ENCODE data around the gene BMP7. TPM values are rescaled to one million over a fixed set of nuclear protein-coding genes. Genes with fewer than 3 reads are reported as not detected.
A peak's percentile ranks its signal among the peaks of the same experiment; 100 is the strongest.

BMP7 gene
- total and polyA plus RNA-seq, 2 of the 13 experiments (the other 11 are each of a cell fraction or from before 2014, with no cell fraction given): not detected

- no peak overlapping the region for H3K4me2 ChIP-seq (ENCODE audit: low read depth, low read length)
- intact Hi-C loops (cut with micrococcal nuclease; ENCODE audit: unreplicated experiment) (loop anchor here (5.0 kb wide), 1 partner anchor 87 kb away; no protein-coding TSS in a partner anchor), in situ Hi-C loops (cut with HindIII; ENCODE audit: extremely low pct_ligation_motif_present, low pct_unique_long_range_greater_than_20kb) (no loop called here)
- no peak overlapping the region for H3K4me3 ChIP-seq (replicated peaks in 1 of 3; ENCODE audit: insufficient read depth in 1 of 3, low read depth in 2 of 3, low read length in 3 of 3)
- H3K79me2 ChIP-seq (ENCODE audit: insufficient read depth, low read length): no peaks in the 10 kb centered on the region
- peaks cover 12 to 87% of the 10 kb centered on the region in 2 experiments for H3K27me3 ChIP-seq (ENCODE audit: control insufficient read depth in 1 of 2, insufficient read depth in 2 of 2, low read length in 2 of 2)
- WGBS (ENCODE audit: low lambda C conversion rate): 30% methylated on average over 23 of the region's 23 CpGs
- no peaks in the 10 kb centered on the region for H3K36me3 ChIP-seq (replicated peaks in 1 of 2; ENCODE audit: control insufficient read depth in 1 of 2, insufficient read depth in 2 of 2, low read length in 2 of 2)
- H3K9me3 ChIP-seq (ENCODE audit: low read length): no peaks in the 10 kb centered on the region
- H2AFZ ChIP-seq (ENCODE audit: low read length): no peak overlapping the region
- peaks cover 23% of the 10 kb centered on the region for H3K4me1 ChIP-seq (ENCODE audit: insufficient read depth, low read length)
- DNase-seq (ENCODE audit: low spot score) (no peak), FAIRE-seq (no peak), ATAC-seq (no peak)
- ChIA-PET CTCF (ENCODE audit: low intra/inter-chr PET ratio, low total read pairs) (no interaction called here), POLR2A (no interaction called here)
- no peak overlapping the region for H3K9ac ChIP-seq (ENCODE audit: insufficient read depth, low read depth, low read length)
- no peak overlapping the region for H3K27ac ChIP-seq (ENCODE audit: extremely low read length, insufficient read depth, low read length)
- BruUV-seq (replicated peaks): no TSS peak
- peaks cover 11% of the 10 kb centered on the region; the same call in 1 of the 2 replicates for H4K20me1 ChIP-seq (ENCODE audit: insufficient read depth, low read length)
- no peak for TF ChIP-seq CEBPG (CRISPR knock-in tag; IDR thresholded peaks at IDR 0.05)
- peak; percentile 99 for TF ChIP-seq ATF7 (IDR thresholded peaks at IDR 0.05)
- no peak for TF ChIP-seq ATF7 (CRISPR knock-in tag; IDR thresholded peaks at IDR 0.05)
- peak; percentile 98 for TF ChIP-seq CREB1 (IDR thresholded peaks at IDR 0.05)
- TF ChIP-seq CREB1 (CRISPR knock-in tag; IDR thresholded peaks at IDR 0.05): no peak
Observed at GRCh38 chr20:57259938-57260921, 6.2 kb downstream of the BMP7 start.

GRCh38 chr20:57259121-57259937 lies 7.1 kb downstream of the BMP7 start:
- DNase-seq (ENCODE audit: low spot score) (no peak), FAIRE-seq (no peak), ATAC-seq (no peak)
- BruUV-seq (replicated peaks): no TSS peak
- peaks cover 10 to 89% of the 10 kb centered on the region in 2 experiments for H3K27me3 ChIP-seq (ENCODE audit: control insufficient read depth in 1 of 2, insufficient read depth in 2 of 2, low read length in 2 of 2)
- 42% methylated on average over 21 of the region's 21 CpGs for WGBS (ENCODE audit: low lambda C conversion rate)
- POLR2A ChIA-PET: no interaction called here
- H2AFZ ChIP-seq (ENCODE audit: low read length): no peak overlapping the region
- CTCF ChIA-PET (ENCODE audit: low intra/inter-chr PET ratio, low total read pairs): no interaction called here
- no peak overlapping the region for H3K9ac ChIP-seq (ENCODE audit: insufficient read depth, low read depth, low read length)
- intact Hi-C loops (cut with micrococcal nuclease; ENCODE audit: unreplicated experiment): no loop called here
- H3K9me3 ChIP-seq (ENCODE audit: low read length): no peaks in the 10 kb centered on the region
- in situ Hi-C loops (cut with HindIII; ENCODE audit: extremely low pct_ligation_motif_present, low pct_unique_long_range_greater_than_20kb): no loop called here
- no peak overlapping the region for H3K4me2 ChIP-seq (ENCODE audit: low read depth, low read length)
- no peaks in the 10 kb centered on the region for H3K36me3 ChIP-seq (replicated peaks in 1 of 2; ENCODE audit: control insufficient read depth in 1 of 2, insufficient read depth in 2 of 2, low read length in 2 of 2)
- no peaks in the 10 kb centered on the region for H3K79me2 ChIP-seq (ENCODE audit: insufficient read depth, low read length)
- H4K20me1 ChIP-seq (ENCODE audit: insufficient read depth, low read length): peaks cover 8% of the 10 kb centered on the region; the same call in 1 of the 2 replicates
- no peak overlapping the region for H3K4me3 ChIP-seq (replicated peaks in 1 of 3; ENCODE audit: insufficient read depth in 1 of 3, low read depth in 2 of 3, low read length in 3 of 3)
- no peak overlapping the region for H3K27ac ChIP-seq (ENCODE audit: extremely low read length, insufficient read depth, low read length)
- H3K4me1 ChIP-seq (ENCODE audit: insufficient read depth, low read length): peaks cover 18% of the 10 kb centered on the region
- TF ChIP-seq ZNF724P (CRISPR knock-in tag; IDR thresholded peaks at IDR 0.05; ENCODE audit: borderline replicate concordance): no peak
- no peak for TF ChIP-seq ZBTB14 (CRISPR knock-in tag; IDR thresholded peaks at IDR 0.05)
- TF ChIP-seq PHF8 (CRISPR knock-in tag; IDR thresholded peaks at IDR 0.05): no peak
- TF ChIP-seq ZBTB44 (CRISPR knock-in tag; IDR thresholded peaks at IDR 0.05): no peak
